ENCODE data around the gene IL3. TPM values are rescaled to one million over a fixed set of nuclear protein-coding genes. Genes with fewer than 3 reads are reported as not detected.

The IL3 gene
- total and polyA plus RNA-seq, 2 experiments from 2014 or later = not detected

GRCh38 chr5:132112111-132112510, 51.7 kb downstream of the IL3 start (continued):
- no peak for TF ChIP-seq ZNF462 (CRISPR knock-in tag; IDR thresholded peaks at IDR 0.05)
- no peak for TF ChIP-seq CREB1 (CRISPR knock-in tag; IDR thresholded peaks at IDR 0.05; ENCODE audit: low read depth)
- no peak for TF ChIP-seq ZNF331 (CRISPR knock-in tag; IDR thresholded peaks at IDR 0.05; ENCODE audit: low read depth)
- no peak for TF ChIP-seq POLR2AphosphoS5 (IDR thresholded peaks at IDR 0.05; ENCODE audit: low read depth)

Small RNA genes lying within 50 kb of the gene (small RNA-seq; reads per million reads assigned to genes)
- gene RF00285 (ENCODE audit: low replicate concordance) = not detected

Other genes starting within 250 kb of the IL3 start
- not detected in 2 replicates for gene MEIKIN, start 115.0 kb upstream of the IL3 start, total RNA-seq (2014; rRNA removed; shearing (Covaris generic))
- gene MEIKIN, start 115.0 kb upstream of the IL3 start, polyA plus RNA-seq (2016; fragmentation: Nextera tagmentation; extraction: Ambion mirVana) = not detected in 2 replicates
- 3.6 and 4.6 TPM in 2 replicates for gene ACSL6, start 49.0 kb upstream of the IL3 start, total RNA-seq (2014; rRNA removed; shearing (Covaris generic))
- gene ACSL6, start 49.0 kb upstream of the IL3 start, polyA plus RNA-seq (2016; fragmentation: Nextera tagmentation; extraction: Ambion mirVana) = 0.76 and 1.1 TPM in 2 replicates
- gene CSF2, start 13.1 kb downstream of the IL3 start, total RNA-seq (2014; rRNA removed; shearing (Covaris generic)) = not detected in 2 replicates
- not detected in 2 replicates for gene CSF2, start 13.1 kb downstream of the IL3 start, polyA plus RNA-seq (2016; fragmentation: Nextera tagmentation; extraction: Ambion mirVana)
- 8.0 and 10.3 TPM in 2 replicates for gene P4HA2, start 167.2 kb downstream of the IL3 start, total RNA-seq (2014; rRNA removed; shearing (Covaris generic))
- gene P4HA2, start 167.2 kb downstream of the IL3 start, polyA plus RNA-seq (2016; fragmentation: Nextera tagmentation; extraction: Ambion mirVana) = 5.9 and 8.1 TPM in 2 replicates
- 17.4 and 31.8 TPM in 2 replicates for gene PDLIM4, start 197.0 kb downstream of the IL3 start, total RNA-seq (2014; rRNA removed; shearing (Covaris generic))
- 25.2 and 28.0 TPM in 2 replicates for gene PDLIM4, start 197.0 kb downstream of the IL3 start, polyA plus RNA-seq (2016; fragmentation: Nextera tagmentation; extraction: Ambion mirVana)
- 0.28 and 0.78 TPM in 2 replicates for gene SLC22A4, start 233.7 kb downstream of the IL3 start, total RNA-seq (2014; rRNA removed; shearing (Covaris generic))
- 0.12 and 0.40 TPM in 2 replicates for gene SLC22A4, start 233.7 kb downstream of the IL3 start, polyA plus RNA-seq (2016; fragmentation: Nextera tagmentation; extraction: Ambion mirVana)

All from GM23338 (cell line).